GM18868 (cell line): ENCODE measurements around the gene SIGLEC6.

Source experiments
- ATAC-seq: cut with Tn5 transposase; IDR thresholded peaks from one replicate; pipeline ENCODE4 v1.9.1; 2021; ENCODE audit warnings: mild to moderate bottlenecking, moderate library complexity; ENCODE audit not compliant: unreplicated experiment

Gene SIGLEC6

DNA sequence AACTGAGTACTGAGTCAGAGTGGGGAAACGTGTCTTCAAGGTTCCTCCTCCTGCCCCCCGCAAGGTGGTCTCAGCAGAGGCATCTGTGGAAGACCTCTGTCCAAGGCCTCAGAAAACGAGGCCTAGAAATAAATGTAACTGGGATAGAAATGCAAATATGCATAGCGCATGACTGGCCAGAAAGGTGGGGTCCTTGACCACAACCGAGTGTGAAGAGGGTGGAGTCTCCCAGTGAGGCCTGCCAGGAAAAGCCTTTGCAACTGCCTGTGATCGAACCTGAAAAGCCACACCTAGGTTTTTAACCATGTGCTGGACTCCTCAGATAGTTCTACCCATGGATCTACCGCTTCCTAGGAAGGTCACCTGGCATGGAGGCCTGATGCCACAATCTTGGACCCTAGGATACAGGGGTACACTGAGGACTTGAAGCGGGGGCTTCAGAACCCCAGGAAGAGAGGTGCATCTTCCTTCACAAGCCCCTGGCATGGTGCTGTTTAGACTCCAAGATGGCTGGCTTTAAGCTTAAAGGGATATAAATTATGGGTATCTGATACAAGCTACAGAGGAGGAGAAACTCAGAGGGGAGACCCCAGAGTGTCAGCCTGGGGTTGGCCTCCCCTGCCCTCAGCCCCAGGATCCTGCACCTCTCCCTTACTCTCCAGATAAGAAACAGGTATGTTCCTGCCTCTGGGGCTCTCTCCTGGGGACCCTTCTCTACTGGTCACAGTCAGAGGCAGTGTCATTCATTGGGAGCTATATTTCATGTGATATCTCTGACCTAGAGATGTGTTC lies 18.3 kb upstream of the SIGLEC6 start:
- no peak for ATAC-seq

DNA sequence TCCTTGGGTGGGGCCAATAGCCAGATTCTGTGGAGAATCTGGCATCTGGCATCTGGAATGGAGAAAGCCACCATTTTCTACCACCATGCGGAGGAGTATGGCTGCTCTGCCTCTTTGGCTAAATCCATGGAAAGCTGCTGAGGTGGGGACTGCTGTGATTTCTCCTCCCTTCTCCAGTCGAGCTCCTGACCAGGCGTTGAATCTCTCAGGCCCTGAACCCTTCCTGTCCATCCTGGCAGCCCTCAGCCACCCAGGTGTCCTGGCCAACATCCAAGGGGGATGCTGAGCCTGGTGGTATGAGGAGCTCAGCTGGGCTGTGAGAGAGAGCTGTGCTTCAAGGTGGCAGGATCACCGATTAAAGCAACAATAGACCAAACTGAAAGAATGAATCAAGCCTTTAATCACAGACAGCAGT lies 17.4 kb upstream of the SIGLEC6 start:
- no peak for ATAC-seq

DNA sequence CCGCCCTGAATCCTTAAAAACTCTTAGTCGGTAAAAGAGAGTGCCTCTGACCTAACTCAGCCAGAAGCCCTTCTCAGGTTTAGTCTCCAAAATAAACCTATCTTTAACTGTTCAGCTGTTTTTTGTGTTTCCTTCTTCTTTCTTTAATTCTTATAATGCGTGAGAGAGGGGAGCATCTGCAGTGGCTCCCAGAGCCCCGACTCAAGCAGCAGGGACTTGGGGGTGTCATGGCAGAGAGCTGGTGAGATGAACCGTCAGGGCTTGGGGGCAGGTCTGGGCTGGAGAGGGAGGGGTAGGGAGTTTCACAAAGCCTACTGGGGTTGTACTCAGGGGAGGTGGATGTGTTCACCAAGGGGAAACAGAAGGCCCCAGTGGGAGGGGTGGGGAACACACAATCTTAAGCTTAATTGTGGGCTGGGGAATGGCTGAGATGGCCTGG lies 16.8 kb upstream of the SIGLEC6 start:
- ATAC-seq, result no peak

GRCh38 chr19:51547397-51548212 lies 16.1 kb upstream of the SIGLEC6 start:
- no peak for ATAC-seq

- ATAC-seq, result no peak
These were observed 15.4 kb upstream of the SIGLEC6 start for GRCh38 chr19:51546650-51547396.

DNA sequence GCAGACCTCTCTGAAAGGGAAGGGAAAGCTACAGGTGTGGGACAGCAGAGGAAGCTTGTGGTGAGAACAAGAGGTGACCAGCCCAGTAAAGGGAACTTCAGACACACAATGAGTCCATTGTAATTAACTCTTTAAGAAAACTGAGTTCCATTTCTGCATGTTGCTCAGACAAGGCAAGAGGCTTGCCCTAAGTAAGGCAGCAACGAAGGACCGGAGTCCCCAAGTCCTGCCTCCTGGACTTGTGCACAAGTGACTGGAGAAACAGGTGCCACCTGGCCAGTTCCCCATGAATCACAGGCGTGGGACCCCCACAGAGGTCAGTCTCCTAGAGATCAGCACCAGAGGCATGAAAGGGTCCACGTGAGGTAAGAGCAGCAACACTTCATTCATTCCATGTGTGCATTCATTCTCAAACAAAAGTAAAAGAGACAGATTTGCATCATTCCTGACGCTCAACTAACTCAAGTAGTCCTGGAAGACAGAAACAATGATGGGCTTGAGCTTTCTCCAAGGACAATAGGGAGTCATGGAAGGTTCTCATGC lies 14.7 kb upstream of the SIGLEC6 start:
- no peak for ATAC-seq

GRCh38 chr19:51544038-51544437 lies 12.6 kb upstream of the SIGLEC6 start:
- ATAC-seq, result no peak

DNA sequence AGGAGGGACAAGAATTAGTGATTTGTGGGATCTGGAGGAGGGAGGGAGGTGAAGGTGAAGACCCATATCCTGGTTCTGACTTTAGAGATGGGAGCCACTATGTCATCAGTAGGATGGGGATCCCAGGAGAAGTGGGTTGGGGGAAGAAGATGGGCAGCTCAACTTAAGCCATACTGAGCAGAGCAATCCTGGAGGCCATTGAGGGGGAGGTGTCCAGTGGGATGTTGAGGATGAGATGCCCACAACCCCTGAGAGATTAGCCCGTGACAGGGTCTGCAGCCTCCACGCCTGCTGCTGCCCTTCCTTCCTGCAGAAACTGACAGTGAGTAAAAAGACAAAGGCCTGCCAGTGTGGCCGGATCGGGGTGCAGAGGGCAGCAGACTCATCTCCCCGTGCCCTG lies 11.2 kb upstream of the SIGLEC6 start:
- ATAC-seq, result no peak

DNA sequence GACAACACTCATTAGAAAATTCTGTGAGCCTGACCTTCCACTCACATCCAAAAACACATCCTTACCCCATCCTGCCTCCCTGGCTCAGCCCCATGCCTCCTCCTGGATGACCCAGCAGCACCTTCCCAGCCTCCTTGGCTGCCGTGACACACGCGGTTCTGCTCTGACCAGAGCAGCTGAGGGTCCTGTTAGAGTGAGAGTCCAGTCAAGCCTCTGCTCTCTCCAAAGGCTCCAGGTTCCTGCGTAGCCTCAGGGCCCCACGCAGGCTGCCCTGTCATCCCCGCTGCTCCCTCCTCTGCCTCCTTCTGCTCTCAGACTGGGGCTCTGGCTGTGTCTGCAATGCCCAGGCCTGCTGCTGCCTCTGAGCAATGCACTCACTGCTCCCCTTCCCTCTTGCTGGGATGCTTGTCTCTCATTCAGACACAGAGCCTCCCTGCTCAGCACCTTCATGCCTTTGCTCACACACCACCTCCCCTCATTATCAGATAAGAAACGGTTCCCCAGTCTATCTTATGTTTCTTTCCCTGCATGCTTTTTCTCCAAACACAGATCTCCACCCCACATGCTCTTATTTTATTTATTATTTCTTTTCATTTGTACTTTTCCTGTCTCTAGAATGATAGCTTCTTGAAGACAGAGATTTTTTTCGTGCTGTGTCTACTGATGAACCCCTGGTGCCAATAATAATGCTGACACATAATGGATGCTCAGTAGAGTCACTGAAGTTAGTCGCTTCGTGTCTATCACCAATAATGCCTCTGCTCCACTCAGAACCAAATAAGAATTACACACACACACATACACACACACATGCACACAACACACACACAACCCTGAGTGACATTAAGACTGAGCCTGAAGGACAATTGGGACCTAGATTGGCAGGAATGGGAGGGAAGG lies 10.2 kb upstream of the SIGLEC6 start:
- no peak for ATAC-seq

- ATAC-seq, result no peak
These were observed 8.4 kb upstream of the SIGLEC6 start for GRCh38 chr19:51539821-51540366.

GRCh38 chr19:51535535-51535934 lies 4.1 kb upstream of the SIGLEC6 start:
- ATAC-seq, result no peak

DNA sequence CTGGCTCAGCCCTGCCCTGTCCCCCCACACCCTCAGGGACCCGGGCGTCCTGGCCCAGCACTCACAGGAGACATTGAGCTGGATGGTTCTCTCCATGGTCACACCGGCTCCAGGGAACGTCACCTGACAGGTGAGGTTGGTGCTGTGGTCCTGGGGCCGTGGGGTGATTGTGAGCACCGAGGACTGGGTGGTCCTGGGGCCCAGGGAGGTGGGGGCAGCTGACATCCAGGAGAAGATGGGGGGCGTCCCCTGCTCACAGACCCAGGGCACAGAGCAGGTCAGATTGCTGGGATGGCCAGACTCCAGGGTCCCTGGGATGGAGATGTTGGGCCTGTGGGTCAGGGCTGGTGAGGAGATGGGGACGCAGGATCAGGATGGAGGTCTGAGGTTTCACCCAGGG lies 854 bp downstream of the SIGLEC6 start:
- ATAC-seq, result no peak

GRCh38 chr19:51529301-51529700 lies 2.2 kb downstream of the SIGLEC6 start:
- no peak for ATAC-seq

GRCh38 chr19:51525651-51526050 lies 5.8 kb downstream of the SIGLEC6 start:
- no peak for ATAC-seq

DNA sequence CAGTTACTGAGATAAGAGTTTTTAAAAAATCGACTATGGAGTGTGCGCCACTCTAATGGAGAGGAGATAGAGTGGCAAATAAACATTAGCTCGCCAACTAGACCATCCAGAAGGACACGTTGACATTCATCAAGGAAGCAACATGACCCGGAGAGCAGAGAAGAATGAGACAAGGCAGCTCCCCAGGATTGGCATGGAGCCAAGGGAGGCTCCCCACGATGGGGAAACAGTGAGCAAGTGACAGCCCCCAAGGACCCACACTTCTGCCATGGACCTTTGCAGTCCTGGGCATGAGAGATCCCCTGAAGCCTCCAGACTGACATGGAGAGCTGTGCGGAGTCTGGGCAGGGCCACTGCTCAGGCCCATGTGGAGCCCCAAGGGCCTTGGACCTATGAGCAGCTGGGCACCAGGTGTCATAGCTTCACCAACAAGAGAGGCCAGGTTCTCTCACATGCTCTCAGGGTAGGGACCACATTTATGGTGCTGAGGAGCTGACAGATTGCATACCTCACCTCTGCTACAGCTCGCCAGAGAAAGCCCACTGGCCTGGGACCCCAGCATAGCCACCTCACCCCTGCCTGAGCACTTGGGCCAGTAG lies 6.7 kb downstream of the SIGLEC6 start:
- ATAC-seq, result no peak

DNA sequence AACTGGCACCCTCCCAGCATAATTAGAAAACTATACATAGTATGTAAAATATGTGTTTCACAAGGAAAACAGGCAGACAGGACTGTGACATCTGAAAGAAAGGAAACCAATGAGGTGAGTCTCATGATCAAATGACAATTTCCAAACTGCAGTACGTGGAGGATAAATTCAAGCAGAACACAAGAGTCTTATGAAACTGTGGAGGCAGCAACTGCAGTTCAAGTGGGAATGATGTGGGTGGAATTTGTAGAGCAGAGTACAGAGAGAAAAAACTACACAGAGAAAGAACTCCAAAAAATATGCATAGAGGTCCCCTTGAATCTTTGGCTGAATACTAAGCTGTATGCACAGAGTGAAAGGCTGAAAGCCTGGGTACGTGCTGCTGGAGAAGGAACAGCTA lies 9.7 kb downstream of the SIGLEC6 start:
- ATAC-seq, result no peak

DNA sequence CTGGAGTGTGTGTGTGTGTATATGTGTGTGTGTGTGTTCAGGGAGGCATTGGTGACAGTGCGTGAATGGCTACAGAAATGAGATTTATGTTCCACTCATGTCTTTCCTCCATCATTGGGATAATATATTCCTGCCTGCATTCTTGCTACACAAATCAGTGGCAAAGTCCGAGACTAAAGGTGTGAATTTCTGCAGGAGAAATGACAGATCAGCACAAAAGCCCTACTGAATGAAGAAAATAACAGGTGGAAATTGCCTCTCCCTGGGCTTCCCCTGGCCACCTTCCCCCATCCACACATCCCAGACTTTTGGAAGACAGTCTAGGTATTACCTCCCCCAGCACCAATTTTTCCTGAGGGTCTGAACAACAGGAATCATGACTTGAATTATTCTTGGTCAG lies 10.1 kb downstream of the SIGLEC6 start:
- no peak for ATAC-seq

GRCh38 chr19:51520728-51521127 lies 10.7 kb downstream of the SIGLEC6 start:
- ATAC-seq, result no peak

GRCh38 chr19:51514866-51515481 lies 16.5 kb downstream of the SIGLEC6 start:
- no peak for ATAC-seq
